Dendritic cell treated with granulocyte-macrophage colony-stimulating factor and Interleukin-4, amounts not matched to agents 40 ng/mL and 50 ng/mL, for 4 days (primary cell): Measurements from ENCODE around the gene ANKRD39.

Experiments
- H3K27ac Mint-ChIP-seq: one replicate; pipeline ENCODE4 v1.8.0; 2022; ENCODE audit warnings: mild to moderate bottlenecking, mixed read lengths
- H3K27me3 Mint-ChIP-seq: one replicate; pipeline ENCODE4 v1.8.0; 2022; ENCODE audit warnings: mild to moderate bottlenecking, mixed read lengths
- H3K36me3 Mint-ChIP-seq: one replicate; pipeline ENCODE4 v1.8.0; 2022; ENCODE audit warnings: low read depth, mixed read lengths
- H3K4me1 Mint-ChIP-seq: one replicate; pipeline ENCODE4 v1.8.0; 2022; ENCODE audit warnings: low read depth, mixed read lengths
- H3K4me3 Mint-ChIP-seq: one replicate; pipeline ENCODE4 v1.8.0; 2022; ENCODE audit warnings: mild to moderate bottlenecking, moderate library complexity, mixed read lengths
- H3K9me3 Mint-ChIP-seq: one replicate; pipeline ENCODE4 v1.8.0; 2022; ENCODE audit warnings: mixed read lengths
- intact Hi-C: fragments of 100-400 bp; cut with micrococcal nuclease; formaldehyde crosslinking; loops from one replicate; pipeline ENCODE4 v1.15.0; 2022

Gene ANKRD39

DNA sequence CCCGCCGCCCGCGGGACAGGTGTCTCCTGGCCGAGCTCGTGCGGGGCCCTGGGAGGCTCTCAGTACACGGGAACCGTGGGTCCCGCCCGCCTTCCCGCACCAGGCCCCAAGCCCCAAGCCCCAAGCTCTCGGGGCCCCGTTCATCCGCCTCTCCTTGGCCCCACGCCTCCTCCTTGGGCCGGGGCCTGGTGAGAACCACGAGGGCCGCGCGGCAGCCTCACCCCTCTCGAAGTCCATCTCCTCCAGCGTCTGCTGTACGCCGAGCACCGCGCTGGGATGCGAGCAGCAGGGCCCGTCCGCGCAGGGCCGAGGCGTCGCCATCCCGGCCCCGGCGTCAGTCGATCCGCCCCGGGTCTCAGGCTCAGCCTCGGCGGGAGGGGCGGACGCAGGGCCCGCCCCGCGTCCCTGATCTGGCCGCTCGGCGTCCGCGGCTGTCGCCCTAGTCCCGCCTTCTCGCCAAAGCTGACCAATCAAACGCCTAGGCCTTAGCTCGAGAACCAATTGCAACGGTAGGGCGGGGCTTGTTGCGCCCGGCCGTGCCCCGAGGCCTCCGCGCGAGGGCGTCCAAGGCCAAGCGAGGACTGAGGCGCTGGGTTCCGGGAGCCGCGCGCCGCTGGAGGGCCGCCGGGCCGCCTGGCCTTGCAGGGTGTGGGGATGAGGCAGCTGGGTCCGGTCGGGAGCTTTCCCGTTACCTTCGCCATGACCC lies at the start of gene ANKRD39:
TSS of gene ANKRD39 (minus strand) at position 350 of the 706 bp plus-strand sequence. CDS start at position 321, 29 bp downstream.
- Mint-ChIP-seq H3K36me3 (peaks cover 23% of the 10 kb centered on the region), H3K4me3 (peak within 1 kb of the TSS; percentile 97), H3K27ac (peak within 1 kb of the TSS; percentile 85), H3K27me3 (peaks cover 42% of the 10 kb centered on the region), H3K4me1 (peaks cover 49% of the 10 kb centered on the region), H3K9me3 (no peaks in the 10 kb centered on the region)
- intact Hi-C loops: loop anchor here (1.0 to 5.0 kb wide), 2 partner anchors 93 to 254 kb away; partner anchors contain the start of gene ANKRD36

GRCh38 chr2:96906729-96907114 lies 48.9 kb upstream of the ANKRD39 start:
- intact Hi-C loops: no loop called here
- Mint-ChIP-seq H3K4me3 (no peak overlapping the region), H3K27ac (no peak overlapping the region), H3K36me3 (no peaks in the 10 kb centered on the region), H3K9me3 (no peaks in the 10 kb centered on the region), H3K27me3 (peaks cover 44% of the 10 kb centered on the region), H3K4me1 (peaks cover 11% of the 10 kb centered on the region)

DNA sequence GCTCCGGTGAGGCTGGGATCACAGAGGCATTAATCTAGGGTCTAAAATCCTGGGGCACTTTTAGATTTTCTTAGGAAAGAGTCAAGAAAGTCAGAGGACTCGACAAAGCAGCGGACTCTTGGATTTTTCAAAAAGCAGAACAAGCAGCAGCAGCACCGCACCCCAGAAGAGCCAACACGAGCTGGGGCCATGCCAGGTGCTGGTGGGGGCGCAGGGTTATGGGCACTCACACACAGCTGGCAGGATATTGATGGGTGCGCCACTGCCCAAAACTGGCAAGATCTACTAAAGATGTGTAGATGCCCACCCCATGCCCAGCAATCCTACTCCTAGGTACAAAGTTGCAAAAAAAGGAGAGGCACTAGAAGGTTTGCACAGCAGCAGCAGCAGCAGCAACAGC lies 46.0 kb upstream of the ANKRD39 start:
- intact Hi-C loops: no loop called here
- no peaks in the 10 kb centered on the region for H3K36me3 Mint-ChIP-seq
- peaks cover 39% of the 10 kb centered on the region for H3K27me3 Mint-ChIP-seq
- peaks cover 15% of the 10 kb centered on the region for H3K4me1 Mint-ChIP-seq
- H3K4me3 Mint-ChIP-seq: no peak overlapping the region
- no peaks in the 10 kb centered on the region for H3K9me3 Mint-ChIP-seq
- H3K27ac Mint-ChIP-seq: no peak overlapping the region

DNA sequence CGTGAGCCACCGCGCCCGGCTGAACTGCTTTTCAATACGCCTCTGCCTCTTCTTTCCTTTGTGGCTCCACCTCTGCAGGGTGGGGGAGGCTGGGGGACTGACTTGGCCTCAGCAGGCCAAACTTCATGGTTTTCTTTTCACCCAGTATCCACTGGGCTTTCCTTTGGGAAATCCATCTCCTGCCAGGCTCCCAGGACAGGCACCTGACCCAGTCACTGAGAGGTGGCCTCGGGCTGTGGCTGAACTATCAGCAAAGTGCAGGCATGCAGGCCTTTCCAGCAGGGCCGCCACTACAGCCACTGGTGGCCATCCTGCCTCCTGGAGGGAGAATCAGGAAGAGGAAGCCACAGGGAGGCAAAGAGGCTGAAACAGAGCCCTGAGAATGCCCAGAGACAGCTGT lies 45.5 kb upstream of the ANKRD39 start:
- Mint-ChIP-seq H3K4me1 (peaks cover 15% of the 10 kb centered on the region), H3K36me3 (no peaks in the 10 kb centered on the region), H3K9me3 (no peaks in the 10 kb centered on the region), H3K27ac (no peak overlapping the region), H3K4me3 (no peak overlapping the region), H3K27me3 (peaks cover 43% of the 10 kb centered on the region)
- intact Hi-C loops: no loop called here

- Mint-ChIP-seq H3K36me3 (no peaks in the 10 kb centered on the region), H3K27ac (no peak overlapping the region), H3K9me3 (no peaks in the 10 kb centered on the region), H3K27me3 (peaks cover 69% of the 10 kb centered on the region), H3K4me1 (peaks cover 21% of the 10 kb centered on the region), H3K4me3 (no peak overlapping the region)
- intact Hi-C loops: no loop called here
These were observed 42.4 kb upstream of the ANKRD39 start for GRCh38 chr2:96900237-96900636.

- H3K9me3 Mint-ChIP-seq: no peaks in the 10 kb centered on the region
- H3K36me3 Mint-ChIP-seq: no peaks in the 10 kb centered on the region
- H3K4me1 Mint-ChIP-seq: peaks cover 21% of the 10 kb centered on the region
- H3K4me3 Mint-ChIP-seq: no peak overlapping the region
- H3K27me3 Mint-ChIP-seq: peaks cover 70% of the 10 kb centered on the region
- intact Hi-C loops: no loop called here
- no peak overlapping the region for H3K27ac Mint-ChIP-seq
These were observed 41.6 kb upstream of the ANKRD39 start for GRCh38 chr2:96899413-96899741.

- intact Hi-C loops: no loop called here
- H3K9me3 Mint-ChIP-seq: no peaks in the 10 kb centered on the region
- peaks cover 67% of the 10 kb centered on the region for H3K27me3 Mint-ChIP-seq
- no peaks in the 10 kb centered on the region for H3K36me3 Mint-ChIP-seq
- no peak overlapping the region for H3K4me3 Mint-ChIP-seq
- H3K27ac Mint-ChIP-seq: no peak overlapping the region
- peaks cover 18% of the 10 kb centered on the region for H3K4me1 Mint-ChIP-seq
These were observed 41.0 kb upstream of the ANKRD39 start for GRCh38 chr2:96898641-96899412.

DNA sequence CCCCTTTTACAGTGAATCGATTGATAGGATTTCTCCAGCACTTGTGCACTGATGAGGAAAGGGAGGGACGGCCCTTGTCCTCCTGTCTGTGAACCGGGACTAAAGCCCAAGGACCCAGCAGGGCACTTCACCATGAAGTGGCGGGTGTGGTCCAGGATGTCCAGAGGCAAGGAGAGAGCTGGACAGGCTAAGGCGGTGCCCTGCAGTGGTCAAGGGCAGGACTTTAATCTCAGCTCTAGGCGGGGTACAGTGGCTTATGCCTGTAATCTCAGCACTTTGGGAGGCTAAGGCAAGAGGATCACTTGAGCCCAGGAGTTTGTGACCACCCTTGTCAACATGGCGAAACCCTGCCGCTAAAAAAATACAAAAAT lies 40.3 kb upstream of the ANKRD39 start:
- no peak overlapping the region for H3K27ac Mint-ChIP-seq
- intact Hi-C loops: no loop called here

DNA sequence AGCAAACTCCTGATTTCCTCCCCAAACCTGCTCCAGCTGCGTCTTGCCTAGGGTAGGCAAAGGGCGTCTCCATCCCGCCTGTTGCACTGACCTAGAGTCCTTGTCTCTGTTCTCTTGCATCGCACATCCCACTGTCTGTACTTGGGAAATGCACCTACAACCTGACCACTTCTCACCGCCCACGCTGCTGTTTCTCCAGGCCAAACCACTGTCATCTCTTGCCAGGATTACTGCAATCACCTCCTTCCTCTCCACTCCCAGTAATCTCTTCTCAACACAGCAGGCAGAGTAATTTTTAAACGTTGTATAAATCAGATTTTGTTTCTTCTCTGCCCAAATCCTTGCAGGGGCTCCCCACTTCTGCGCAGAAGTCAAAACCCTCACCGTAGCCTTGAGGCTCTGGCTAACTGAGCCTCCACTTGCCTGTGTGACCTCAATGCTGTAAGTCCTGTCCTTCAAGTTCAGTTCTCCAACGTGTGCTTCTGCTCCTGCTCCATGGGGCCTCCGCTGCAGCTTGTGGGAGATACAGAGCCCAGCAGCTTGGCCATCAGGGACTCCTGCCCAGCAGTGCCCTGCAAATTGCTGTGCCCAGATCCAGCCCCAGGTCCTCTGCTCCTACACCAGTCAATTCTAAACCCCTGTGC lies 39.8 kb upstream of the ANKRD39 start:
- intact Hi-C loops: no loop called here
- no peak overlapping the region for H3K27ac Mint-ChIP-seq

More for the DNA sequence above, 40.3 kb upstream of the ANKRD39 start:
- H3K36me3 Mint-ChIP-seq: no peaks in the 10 kb centered on the region
- no peak overlapping the region for H3K4me3 Mint-ChIP-seq
- peaks cover 11% of the 10 kb centered on the region for H3K4me1 Mint-ChIP-seq
- H3K27me3 Mint-ChIP-seq: peaks cover 69% of the 10 kb centered on the region
- no peaks in the 10 kb centered on the region for H3K9me3 Mint-ChIP-seq

GRCh38 chr2:96895746-96896651 lies 38.2 kb upstream of the ANKRD39 start:
- intact Hi-C loops: no loop called here
- no peak overlapping the region for H3K4me3 Mint-ChIP-seq
- peaks cover 11% of the 10 kb centered on the region for H3K4me1 Mint-ChIP-seq
- H3K27ac Mint-ChIP-seq: no peak overlapping the region
- H3K27me3 Mint-ChIP-seq: peaks cover 82% of the 10 kb centered on the region
- H3K9me3 Mint-ChIP-seq: no peaks in the 10 kb centered on the region
- no peaks in the 10 kb centered on the region for H3K36me3 Mint-ChIP-seq

More for the DNA sequence above, 39.8 kb upstream of the ANKRD39 start:
- H3K4me1 Mint-ChIP-seq: peaks cover 11% of the 10 kb centered on the region
- peaks cover 72% of the 10 kb centered on the region for H3K27me3 Mint-ChIP-seq
- H3K4me3 Mint-ChIP-seq: no peak overlapping the region
- H3K36me3 Mint-ChIP-seq: no peaks in the 10 kb centered on the region
- H3K9me3 Mint-ChIP-seq: no peaks in the 10 kb centered on the region

GRCh38 chr2:96895032-96895745 lies 37.4 kb upstream of the ANKRD39 start:
- Mint-ChIP-seq H3K4me3 (no peak overlapping the region), H3K27me3 (peaks cover 83% of the 10 kb centered on the region), H3K27ac (no peak overlapping the region), H3K36me3 (no peaks in the 10 kb centered on the region), H3K4me1 (peaks cover 11% of the 10 kb centered on the region), H3K9me3 (no peaks in the 10 kb centered on the region)
- intact Hi-C loops: no loop called here

GRCh38 chr2:96894151-96894531 lies 36.3 kb upstream of the ANKRD39 start:
- Mint-ChIP-seq H3K36me3 (no peaks in the 10 kb centered on the region), H3K4me1 (peaks cover 6% of the 10 kb centered on the region), H3K9me3 (no peaks in the 10 kb centered on the region), H3K27me3 (peaks cover 81% of the 10 kb centered on the region), H3K4me3 (no peak overlapping the region), H3K27ac (no peak overlapping the region)
- intact Hi-C loops: no loop called here
